Karpas-422 (cell line): ENCODE measurements around the gene ABLIM2. TPM values are rescaled to one million over a fixed set of nuclear protein-coding genes. Genes with fewer than 3 reads are reported as not detected.
"Not testable (repeated sequence)": the region's sequence is repeated elsewhere in the genome, so short reads cannot be mapped to it uniquely, and the experiment has no call there.

ENCODE experiments used
- DNase-seq: peaks from one replicate; pipeline ENCODE4 v3.0.0-alpha.2; 2015
- H2AFZ ChIP-seq: fragments of 200-600 bp; sonication (generic); 2 replicates; pipeline ENCODE4 v1.6.1; 2014; ENCODE audit warnings: antibody characterized with exemption, low read length, mixed read lengths
- H3K27ac ChIP-seq: fragments of 200-600 bp; sonication (generic); 2 replicates; pipeline ENCODE4 v1.5.1; 2014; ENCODE audit warnings: mild to moderate bottlenecking, low read length, moderate library complexity
- H3K27me3 ChIP-seq: fragments of 200-600 bp; sonication (generic); 2 replicates; pipeline ENCODE4 v1.6.1; 2014; ENCODE audit warnings: low read length, mixed read lengths
- H3K36me3 ChIP-seq: fragments of 200-600 bp; sonication (generic); 2 replicates; pipeline ENCODE4 v1.6.1; 2014; ENCODE audit warnings: low read length, mixed read lengths; ENCODE audit not compliant: insufficient read depth
- H3K4me1 ChIP-seq: fragments of 200-600 bp; sonication (generic); 2 replicates; pipeline ENCODE4 v1.6.1; 2014; ENCODE audit warnings: mild to moderate bottlenecking, low read length, mixed read lengths
- H3K4me2 ChIP-seq: fragments of 200-600 bp; sonication (generic); 2 replicates; pipeline ENCODE4 v1.6.1; 2014; ENCODE audit warnings: low read length, low read depth, mild to moderate bottlenecking; ENCODE audit not compliant: poor library complexity, severe bottlenecking
- H3K4me3 ChIP-seq: fragments of 200-600 bp; sonication (generic); 2 replicates; pipeline ENCODE4 v1.5.1; 2014; ENCODE audit warnings: mild to moderate bottlenecking, antibody characterized with exemption, low read length, mixed read lengths
- H3K79me2 ChIP-seq: fragments of 200-600 bp; sonication (generic); 2 replicates; pipeline ENCODE4 v1.6.1; 2014; ENCODE audit warnings: mild to moderate bottlenecking, low read length, mixed read lengths
- H3K9ac ChIP-seq: fragments of 200-600 bp; sonication (generic); 2 replicates; pipeline ENCODE4 v1.6.0; 2014; ENCODE audit warnings: low read length
- H3K9me2 ChIP-seq: fragments of 200-600 bp; sonication (generic), shearing (Covaris generic); replicated peaks from 2 replicates; pipeline ENCODE4 v1.6.0; 2014; ENCODE audit warnings: mild to moderate bottlenecking, low read length, moderate library complexity; ENCODE audit not compliant: insufficient read depth
- H3K9me3 ChIP-seq: fragments of 300-700, 200-600 bp; sonication (generic); 2 replicates; pipeline ENCODE4 v1.6.1; 2014; ENCODE audit warnings: low read length, mixed read lengths
- H4K20me1 ChIP-seq: fragments of 200-600 bp; sonication (generic); 2 replicates; pipeline ENCODE4 v1.6.1; 2014; ENCODE audit warnings: mild to moderate bottlenecking, antibody characterized with exemption, low read length, low read depth; ENCODE audit not compliant: insufficient read depth
- small RNA-seq: library from RNA; depleted of rRNA; stranded (forward); fragments of <200 nt; gene quantifications from one replicate; pipeline ENCODE3, GENCODE V24; 2014
- total RNA-seq: library from RNA; depleted of rRNA; stranded (reverse); fragments of >200 nt; shearing (Covaris generic); gene quantifications from 2 replicates; pipeline ENCODE4 v1.2.3, GENCODE V29; 2014; ENCODE audit warnings: low replicate concordance; rRNA removed

The ABLIM2 gene
- total RNA-seq, 1 experiment from 2014 or later: not detected

- Histone ChIP-seq H3K4me2 (no peak overlapping the region), H3K79me2 (no peaks in the 10 kb centered on the region)
Measured at GRCh38 chr4:7918981-7919380, 239.6 kb downstream of the ABLIM2 start.

GRCh38 chr4:7918187-7918586 lies 240.4 kb downstream of the ABLIM2 start:
- not testable (repeated sequence) for H3K36me3 ChIP-seq, H3K4me2 ChIP-seq, H3K4me1 ChIP-seq, H3K9ac ChIP-seq, H3K27me3 ChIP-seq, H4K20me1 ChIP-seq, H3K9me3 ChIP-seq, DNase-seq, H2AFZ ChIP-seq, H3K27ac ChIP-seq, H3K9me2 ChIP-seq, H3K79me2 ChIP-seq, H3K4me3 ChIP-seq

More at GRCh38 chr4:7918981-7919380, 239.6 kb downstream of the ABLIM2 start:
- H3K4me1 ChIP-seq: no peaks in the 10 kb centered on the region
- no peak overlapping the region for H2AFZ ChIP-seq
- no peak overlapping the region for H3K9ac ChIP-seq
- no peak for DNase-seq
- H3K36me3 ChIP-seq: no peaks in the 10 kb centered on the region
- H3K27me3 ChIP-seq: no peaks in the 10 kb centered on the region
- H3K9me3 ChIP-seq: no peaks in the 10 kb centered on the region
- H3K4me3 ChIP-seq: no peak overlapping the region
- no peaks in the 10 kb centered on the region for H3K9me2 ChIP-seq
- H4K20me1 ChIP-seq: no peaks in the 10 kb centered on the region
- no peak overlapping the region for H3K27ac ChIP-seq

- no peaks in the 10 kb centered on the region for H3K9me3 ChIP-seq
- 0 out of 2 replicates have a peak, but pooled peaks cover 3% of the 10 kb centered on the region for H3K4me1 ChIP-seq
- no peak overlapping the region for H3K9ac ChIP-seq
- DNase-seq: no peak
- no peaks in the 10 kb centered on the region for H3K79me2 ChIP-seq
- H3K27ac ChIP-seq: no peak overlapping the region
- H4K20me1 ChIP-seq: no peaks in the 10 kb centered on the region
- no peaks in the 10 kb centered on the region for H3K36me3 ChIP-seq
- H3K4me3 ChIP-seq: no peak overlapping the region
- H2AFZ ChIP-seq: no peak overlapping the region
- no peaks in the 10 kb centered on the region for H3K27me3 ChIP-seq
- H3K9me2 ChIP-seq: no peaks in the 10 kb centered on the region
- H3K4me2 ChIP-seq: no peak overlapping the region
Measured at GRCh38 chr4:7917669-7918068, 240.9 kb downstream of the ABLIM2 start.

- H2AFZ ChIP-seq: no peak overlapping the region
- H3K4me2 ChIP-seq: no peak overlapping the region
- H3K27ac ChIP-seq: no peak overlapping the region
- H3K4me1 ChIP-seq: 0 out of 2 replicates have a peak, but pooled peaks cover 3% of the 10 kb centered on the region
- DNase-seq: no peak
- H3K4me3 ChIP-seq: no peak overlapping the region
- no peaks in the 10 kb centered on the region for H3K9me2 ChIP-seq
- H3K9me3 ChIP-seq: no peaks in the 10 kb centered on the region
- no peak overlapping the region for H3K9ac ChIP-seq
- H3K79me2 ChIP-seq: no peaks in the 10 kb centered on the region
- no peaks in the 10 kb centered on the region for H3K36me3 ChIP-seq
- no peaks in the 10 kb centered on the region for H4K20me1 ChIP-seq
- no peaks in the 10 kb centered on the region for H3K27me3 ChIP-seq
Measured at GRCh38 chr4:7915875-7916242, 242.8 kb downstream of the ABLIM2 start.

Small RNAs within 50 kb of the gene (small RNA-seq; reads per million reads assigned to genes)
- not detected for gene MIR95

Other genes with a start within 250 kb of the ABLIM2 start
- gene AFAP1, start 219.0 kb downstream of the ABLIM2 start, total RNA-seq: not detected in 2 replicates
- 1.7 and 6.9 TPM in 2 replicates for gene SH3TC1, start 40.5 kb upstream of the ABLIM2 start, total RNA-seq
- not detected in 2 replicates for gene HTRA3, start 110.9 kb upstream of the ABLIM2 start, total RNA-seq